GM12875 (cell line): Measurements from ENCODE around the gene GPRIN1.

Experiments
- H3K4me3 ChIP-seq: one replicate; pipeline ENCODE4 v1.5.1; 2011; ENCODE audit warnings: low read depth, low read length, control low read depth
- TF ChIP-seq, protein P1 (sequence below): IDR thresholded peaks from 2 replicates; pipeline ENCODE4 v1.5.1; 2011; ENCODE audit warnings: low read depth, mild to moderate bottlenecking, control low read depth, inconsistent platforms, low read length, moderate library complexity, borderline replicate concordance; ENCODE audit not compliant: insufficient read depth

The GPRIN1 gene

DNA sequence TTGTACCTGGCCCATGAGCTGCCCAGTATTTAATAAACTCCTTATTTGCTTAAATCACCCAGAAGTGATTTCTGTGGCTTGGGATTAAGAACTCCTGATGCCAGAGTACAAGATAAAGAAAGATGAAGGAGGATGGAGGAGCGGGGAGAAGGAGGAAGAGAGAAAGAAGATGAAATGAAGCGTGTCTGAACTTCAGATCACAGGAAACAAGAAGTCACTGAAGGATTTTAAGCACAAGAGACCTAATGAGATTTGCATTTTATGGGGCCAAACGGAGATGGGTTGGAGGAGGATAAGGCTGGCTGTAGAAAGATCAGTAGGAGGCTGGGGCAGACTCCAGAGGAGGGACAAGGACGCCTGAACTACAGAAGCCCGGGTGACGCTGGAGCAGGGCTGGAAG lies 23.6 kb upstream of the GPRIN1 start:
- TF ChIP-seq, protein P1, sequence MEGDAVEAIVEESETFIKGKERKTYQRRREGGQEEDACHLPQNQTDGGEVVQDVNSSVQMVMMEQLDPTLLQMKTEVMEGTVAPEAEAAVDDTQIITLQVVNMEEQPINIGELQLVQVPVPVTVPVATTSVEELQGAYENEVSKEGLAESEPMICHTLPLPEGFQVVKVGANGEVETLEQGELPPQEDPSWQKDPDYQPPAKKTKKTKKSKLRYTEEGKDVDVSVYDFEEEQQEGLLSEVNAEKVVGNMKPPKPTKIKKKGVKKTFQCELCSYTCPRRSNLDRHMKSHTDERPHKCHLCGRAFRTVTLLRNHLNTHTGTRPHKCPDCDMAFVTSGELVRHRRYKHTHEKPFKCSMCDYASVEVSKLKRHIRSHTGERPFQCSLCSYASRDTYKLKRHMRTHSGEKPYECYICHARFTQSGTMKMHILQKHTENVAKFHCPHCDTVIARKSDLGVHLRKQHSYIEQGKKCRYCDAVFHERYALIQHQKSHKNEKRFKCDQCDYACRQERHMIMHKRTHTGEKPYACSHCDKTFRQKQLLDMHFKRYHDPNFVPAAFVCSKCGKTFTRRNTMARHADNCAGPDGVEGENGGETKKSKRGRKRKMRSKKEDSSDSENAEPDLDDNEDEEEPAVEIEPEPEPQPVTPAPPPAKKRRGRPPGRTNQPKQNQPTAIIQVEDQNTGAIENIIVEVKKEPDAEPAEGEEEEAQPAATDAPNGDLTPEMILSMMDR, result no peak
- no peak overlapping the region for H3K4me3 ChIP-seq

GRCh38 chr5:176632745-176633144 lies 22.8 kb upstream of the GPRIN1 start:
- H3K4me3 ChIP-seq, result no peak overlapping the region
- TF ChIP-seq, protein P1, result no peak

GRCh38 chr5:176631383-176632200 lies 21.6 kb upstream of the GPRIN1 start:
- H3K4me3 ChIP-seq, result no peak overlapping the region
- TF ChIP-seq, protein P1, result no peak

DNA sequence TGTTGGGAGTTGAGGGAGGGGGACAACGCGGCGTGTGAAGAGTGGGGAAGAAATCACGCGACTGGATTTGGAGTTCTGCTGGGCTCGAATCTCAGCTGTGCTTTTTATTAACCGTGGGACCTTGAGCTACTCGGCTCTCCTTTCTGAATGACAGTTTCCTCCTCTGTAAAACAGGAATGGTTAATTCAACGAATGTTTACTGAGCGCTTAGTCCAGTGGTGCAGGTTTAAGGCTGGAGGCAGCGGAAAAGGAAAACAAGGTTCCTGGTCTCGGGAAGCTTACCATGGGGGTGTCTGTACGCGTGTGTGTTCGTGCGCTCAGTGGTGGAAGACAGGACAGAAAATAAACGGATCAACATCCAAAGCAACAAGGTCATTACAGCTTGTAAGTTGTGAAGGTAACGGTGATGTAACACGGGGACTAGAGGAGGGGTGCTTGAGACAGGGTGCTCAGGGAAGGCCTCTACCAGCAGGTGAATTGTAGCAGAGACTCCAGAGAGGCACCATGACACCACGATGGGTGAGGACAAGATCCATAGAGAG lies 20.8 kb upstream of the GPRIN1 start:
- H3K4me3 ChIP-seq, result no peak overlapping the region
- TF ChIP-seq, protein P1, result no peak

GRCh38 chr5:176629853-176630680 lies 20.1 kb upstream of the GPRIN1 start, which contains the start of the genes EIF4E1B and SNCB:
Gene EIF4E1B (plus strand): TSS chr5:176630675. CDS start chr5:176642788, 12,113 bp downstream.
Gene SNCB (minus strand): TSS chr5:176630534. CDS start chr5:176629654, 880 bp downstream.
- no peak within 1 kb of the TSS for H3K4me3 ChIP-seq
- TF ChIP-seq, protein P1, result no peak

GRCh38 chr5:176629317-176629852 lies 19.4 kb upstream of the GPRIN1 start:
- TF ChIP-seq, protein P1, result no peak
- no peak overlapping the region for H3K4me3 ChIP-seq
